HG02885 (cell line): Measurements from ENCODE around the gene PRDX2.

ENCODE experiments used
- ATAC-seq: cut with Tn5 transposase; IDR thresholded peaks from one replicate; pipeline ENCODE4 v1.9.1; 2021; ENCODE audit warnings: mild to moderate bottlenecking; ENCODE audit not compliant: unreplicated experiment, poor library complexity

PRDX2 gene

DNA sequence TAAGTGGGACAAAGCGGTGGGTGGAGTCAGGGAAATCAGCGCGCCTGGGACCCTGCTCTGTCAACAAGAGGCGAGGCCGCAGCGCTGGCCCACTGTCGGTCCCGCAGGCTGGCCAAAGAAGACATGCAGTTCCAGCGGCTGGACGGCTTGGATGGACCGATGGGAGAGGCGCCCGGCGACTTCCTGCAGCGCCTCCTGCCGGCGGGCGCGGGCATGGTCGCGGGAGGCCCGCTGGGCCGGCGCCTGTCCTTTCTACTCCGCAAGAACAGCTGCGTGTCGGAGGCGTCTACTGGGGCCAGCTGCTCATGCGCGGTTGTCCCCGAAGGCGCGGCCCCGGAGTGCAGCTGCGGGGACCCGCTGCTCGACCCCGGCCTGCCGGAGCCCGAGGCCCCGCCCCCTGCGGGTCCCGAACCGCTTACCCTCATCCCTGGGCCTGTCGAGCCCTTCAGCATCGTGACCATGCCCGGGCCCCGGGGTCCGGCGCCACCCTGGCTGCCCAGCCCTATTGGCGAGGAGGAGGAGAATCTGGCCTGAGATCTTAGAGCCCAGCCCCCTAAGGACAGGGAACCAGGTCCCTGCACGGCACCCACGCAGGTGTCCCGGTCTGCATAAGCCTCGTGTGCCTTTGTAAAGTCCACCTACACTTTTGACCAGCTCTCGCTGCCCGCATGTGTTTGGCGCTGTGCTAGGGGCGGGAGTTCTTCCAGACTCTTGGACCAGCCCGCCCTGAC, 43.9 kb downstream of the PRDX2 start:
- no peak for ATAC-seq

GRCh38 chr19:12756150-12756883, 45.3 kb downstream of the PRDX2 start:
- ATAC-seq, result no peak

- no peak for ATAC-seq
Measured at GRCh38 chr19:12754465-12755196, 47.0 kb downstream of the PRDX2 start.

DNA sequence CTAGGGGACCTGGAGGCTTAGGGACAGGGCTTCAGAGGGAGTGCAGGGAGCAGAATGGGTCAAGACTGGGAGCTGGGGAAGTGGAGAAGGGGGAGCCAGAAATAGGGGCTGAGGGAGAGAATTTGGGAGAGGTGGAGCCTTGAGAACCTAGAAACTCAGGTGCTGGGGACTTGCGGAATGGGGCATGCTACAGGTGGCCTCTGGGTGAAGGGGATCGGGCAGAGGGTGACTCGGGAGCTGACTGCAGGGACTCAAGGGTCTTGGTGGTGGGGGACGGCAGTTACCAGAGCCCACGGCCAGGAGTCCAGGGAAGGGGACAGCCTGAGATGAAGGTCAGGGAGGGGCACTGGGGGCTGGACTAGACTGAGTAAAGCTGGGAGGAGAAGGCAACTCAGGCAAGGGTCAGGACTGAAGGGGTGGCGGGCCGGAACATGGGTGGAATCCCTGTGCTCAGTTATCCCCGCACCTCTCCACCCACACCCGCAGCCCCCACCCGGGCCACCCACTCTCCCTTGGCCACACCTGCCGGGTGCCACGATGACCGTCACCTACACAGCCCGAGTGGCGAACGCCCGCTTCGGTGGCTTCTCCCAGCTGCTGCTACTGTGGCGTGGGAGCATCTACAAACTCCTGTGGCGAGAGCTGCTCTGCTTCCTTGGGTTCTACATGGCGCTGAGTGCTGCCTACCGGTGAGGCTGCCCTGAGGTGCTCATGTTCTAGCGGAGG, 49.4 kb downstream of the PRDX2 start:
- no peak for ATAC-seq

DNA sequence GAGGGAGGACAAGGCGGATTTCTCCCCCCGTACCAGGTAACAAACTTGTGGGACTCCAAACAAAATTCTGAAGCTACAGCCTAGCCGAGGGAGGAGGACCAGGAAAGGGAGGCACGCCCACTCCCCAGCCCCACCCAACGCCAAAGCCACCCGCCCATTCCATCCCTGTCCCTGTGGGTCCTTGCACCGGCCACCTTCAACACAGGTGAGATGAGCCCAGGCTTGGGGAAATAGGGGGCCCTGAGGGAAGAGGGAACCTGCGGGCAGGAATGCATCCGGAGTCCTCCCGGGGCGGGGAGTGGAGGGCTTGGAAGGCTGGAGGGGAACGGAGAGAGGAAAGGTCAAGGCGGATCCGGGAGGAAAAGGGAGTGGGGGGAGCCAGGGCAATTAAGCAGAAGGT, 50.0 kb downstream of the PRDX2 start, which contains the start of gene BEST2:
Gene BEST2, plus strand, starts transcription at position 157 of the 400 bp plus-strand sequence. CDS start 802 bp downstream, outside the sequence.
- no peak for ATAC-seq

DNA sequence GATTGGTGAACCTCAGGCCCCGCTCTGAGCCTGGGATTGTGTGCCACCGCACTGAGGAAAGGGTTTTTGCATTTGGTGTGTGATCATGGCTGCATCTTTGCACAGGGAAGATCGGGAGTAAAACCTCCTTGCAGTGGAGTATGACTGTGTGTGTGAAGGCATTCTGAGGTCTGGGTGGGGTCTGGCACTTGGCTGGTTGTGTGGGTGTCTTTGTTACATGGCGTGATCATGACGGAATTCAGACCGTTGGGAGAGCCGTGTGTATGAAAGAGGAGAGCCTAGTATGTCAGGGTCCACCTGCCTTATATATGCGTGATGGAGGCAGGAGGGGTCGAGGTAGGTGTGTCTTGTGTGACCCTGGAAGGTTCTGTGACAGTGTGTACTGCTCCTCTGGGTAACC, 50.7 kb downstream of the PRDX2 start:
- ATAC-seq, result no peak

- no peak for ATAC-seq
Measured at GRCh38 chr19:12749938-12750521, 51.6 kb downstream of the PRDX2 start.

- no peak for ATAC-seq
Measured at GRCh38 chr19:12748489-12748888, 53.1 kb downstream of the PRDX2 start.
